K562 (cell line): ENCODE results near the gene DPAGT1. TPM values are rescaled to one million over a fixed set of nuclear protein-coding genes. Genes with fewer than 3 reads are reported as not detected.
"Not testable (repeated sequence)": the region's sequence is repeated elsewhere in the genome, so short reads cannot be mapped to it uniquely, and the experiment has no call there.

Experiments
- ATAC-seq: fragments of 200-7000 bp; cut with Tn5 transposase; 3 replicates; pipeline ENCODE4 v1.9.1; 2020; ENCODE audit warnings: moderate library complexity
- BruUV-seq: library from RNA; stranded (reverse); fragments of 400-500 nt; replicated peaks from 2 replicates; lab custom pipeline; 2021; lab: Mats Ljungman, UMichigan
- CTCF ChIA-PET: fragments of 300-600 bp; formaldehyde crosslinking; extraction: SDS; loops from one replicate; lab custom pipeline; 2021; ENCODE audit warnings: low intra/inter-chr PET ratio; lab: Yijun Ruan, JAX
- POLR2A ChIA-PET: fragments of 300-600, 350-650 bp; sonication (Branson Sonifier 250); formaldehyde crosslinking; extraction: SDS; loops from one replicate; lab custom pipeline; 2021; ENCODE audit warnings: antibody characterized with exemption, inconsistent platforms; lab: Yijun Ruan, JAX
- DNase-seq, 4 experiments: peaks; one replicate each; pipeline versions ENCODE4 v3.0.0 to v3.0.0-alpha.2; 2011 to 2018; ENCODE audit warnings: low spot score in 3 of 4, mixed read lengths in 3 of 4; ENCODE audit errors: extremely low read depth in 1 of 4
- FAIRE-seq: peaks from 2 replicates; lab custom pipeline; 2011; peaks lifted over from hg19 to GRCh38; lab: Jason Lieb, UNC
- H2AFZ ChIP-seq: 2 replicates; pipeline ENCODE4 v1.6.0; 2011; ENCODE audit warnings: low read depth, low read length, control low read depth, inconsistent platforms
- H3K27ac ChIP-seq: fragments of 200-600 bp; 3 replicates; pipeline ENCODE4 v1.8.0; 2011; ENCODE audit warnings: low read depth, mild to moderate bottlenecking, control low read depth, inconsistent platforms, low read length, moderate library complexity, mixed read lengths; ENCODE audit errors: extremely low read depth
- H3K27me3 ChIP-seq, 2 experiments: fragments of 300-600 bp in 1 of 2; 2 replicates in 1 of 2; 3 replicates in 1 of 2; pipeline versions ENCODE4 v1.6.0 to v1.8.0; 2011; ENCODE audit warnings: inconsistent platforms in 2 of 2, low read length in 2 of 2, mild to moderate bottlenecking in 1 of 2, mixed read lengths in 1 of 2, moderate library complexity in 1 of 2; ENCODE audit not compliant: control insufficient read depth in 2 of 2, insufficient read depth in 2 of 2
- H3K36me3 ChIP-seq: fragments of 300-600 bp; 3 replicates; pipeline ENCODE4 v1.8.0; 2011; ENCODE audit warnings: mild to moderate bottlenecking, low read length, inconsistent platforms; ENCODE audit not compliant: control insufficient read depth, insufficient read depth
- H3K4me1 ChIP-seq, 2 experiments: fragments of 200-600 bp in 1 of 2; replicated peaks in 1 of 2; 2 replicates in 1 of 2; 3 replicates in 1 of 2; pipeline versions ENCODE4 v1.5.1 to v1.8.0; 2011; ENCODE audit warnings: inconsistent platforms in 2 of 2, low read length in 2 of 2, mild to moderate bottlenecking in 1 of 2, mixed read lengths in 1 of 2, moderate library complexity in 1 of 2; ENCODE audit not compliant: control insufficient read depth in 2 of 2, insufficient read depth in 2 of 2
- H3K4me2 ChIP-seq: 2 replicates; pipeline ENCODE4 v1.6.1; 2011; ENCODE audit warnings: low read length, control low read depth, inconsistent platforms, mixed read lengths; ENCODE audit not compliant: insufficient read depth
- H3K4me3 ChIP-seq: fragments of 200-600 bp; sonication (generic), shearing (Covaris generic); 2 replicates; pipeline ENCODE4 v1.5.1; 2016; ENCODE audit warnings: control low read depth, inconsistent platforms
- H3K79me2 ChIP-seq: fragments of 200-600 bp; 3 replicates; pipeline ENCODE4 v1.8.0; 2011; ENCODE audit warnings: low read length, inconsistent platforms; ENCODE audit not compliant: control insufficient read depth, insufficient read depth
- H3K9ac ChIP-seq, 2 experiments: 2 replicates each; pipeline versions ENCODE4 v1.6.0 to v1.6.1; 2011; ENCODE audit warnings: low read depth in 2 of 2, low read length in 2 of 2, control low read depth in 1 of 2, inconsistent platforms in 1 of 2, mild to moderate bottlenecking in 1 of 2, mixed read lengths in 1 of 2; ENCODE audit not compliant: insufficient read depth in 1 of 2
- H3K9me1 ChIP-seq: one replicate; pipeline ENCODE4 v1.6.0; 2011; ENCODE audit warnings: inconsistent platforms, mild to moderate bottlenecking, low read length, moderate library complexity; ENCODE audit not compliant: control insufficient read depth, insufficient read depth
- H3K9me3 ChIP-seq: replicated peaks from 2 replicates; pipeline ENCODE4 v1.5.1; 2011; ENCODE audit warnings: low read depth, low read length, inconsistent platforms; ENCODE audit not compliant: control insufficient read depth, insufficient read depth
- H4K20me1 ChIP-seq: replicated peaks from 2 replicates; pipeline ENCODE4 v1.6.1; 2011; ENCODE audit warnings: low read length, inconsistent platforms, mixed read lengths; ENCODE audit not compliant: control insufficient read depth, insufficient read depth
- ZBTB33 ChIP-seq: sonication (generic); formaldehyde crosslinking; IDR thresholded peaks from 2 replicates; pipeline ENCODE4 v1.8.1; 2023; ENCODE audit warnings: mild to moderate bottlenecking, missing genetic modification reagents
- ZNF592 ChIP-seq: fragments of 450-650 bp; IDR thresholded peaks from 2 replicates; pipeline ENCODE4 v1.6.1; 2017; ENCODE audit warnings: antibody characterized with exemption, mild to moderate bottlenecking
- WGBS: fragments of 100-300 bp; shearing (Covaris generic); methylation state at CpG from one replicate; pipeline ENCODE4 v1.1.6; 2016; ENCODE audit warnings: low coverage, mixed read lengths; ENCODE audit not compliant: insufficient coverage; ENCODE audit errors: missing lambda C conversion rate; 5-methylcytosine and 5-hydroxymethylcytosine counted together
- in situ Hi-C: fragments of 300-500 bp; cut with MboI; formaldehyde crosslinking; loops from 4 replicates; pipeline ENCODE4 v1.15.0; 2018; ENCODE audit warnings: inconsistent platforms, mixed read lengths
- intact Hi-C: fragments of 100-400 bp; cut with micrococcal nuclease; formaldehyde crosslinking; loops from 2 replicates; pipeline ENCODE4 v1.14.2; 2022
- polyA plus RNA-seq, 8 experiments: library from polyadenylated mRNA; depleted of rRNA in 4 of 8; stranded (reverse) in 5 of 8; unstranded in 3 of 8; fragments of >200 nt; fragmentation: Nextera tagmentation in 2 of 8; fragmentation: Illumina TruSeq in 1 of 8; extraction: Ambion mirVana in 2 of 8; extraction: Trizol in 1 of 8; gene quantifications; 2 replicates each; pipeline versions ENCODE4 v1.2.1 to v1.2.3, GENCODE V29; 2011 to 2014; ENCODE audit warnings: inconsistent platforms in 1 of 8, missing spikeins in 1 of 8
- total RNA-seq, 7 experiments: library from RNA; depleted of rRNA in 6 of 7; stranded (reverse); fragments of >200 nt in 6 of 7; fragmentation: Illumina TruSeq in 2 of 7; extraction: Trizol in 2 of 7; gene quantifications; 2 replicates each; pipeline versions ENCODE4 v1.2.1 to v1.2.3, GENCODE V29; 2011 to 2021; ENCODE audit warnings: low replicate concordance in 1 of 7

Gene DPAGT1
- total and polyA plus RNA-seq, 9 of the 15 experiments (the other 6 are each of a cell fraction or from before 2014, with no cell fraction given): 29.9 to 135 (median 85.0) TPM

- POLR2A ChIA-PET, ATAC-seq, H3K27me3 ChIP-seq, H3K27ac ChIP-seq, H2AFZ ChIP-seq, H3K4me3 ChIP-seq, H3K9ac ChIP-seq, H3K9me1 ChIP-seq, H3K4me2 ChIP-seq, intact Hi-C loops, H3K9me3 ChIP-seq, CTCF ChIA-PET, in situ Hi-C loops, FAIRE-seq, BruUV-seq, H4K20me1 ChIP-seq, DNase-seq: not testable (repeated sequence)
- Histone ChIP-seq H3K36me3 (peaks cover 25% of the 10 kb centered on the region), H3K4me1 (peaks cover 27 to 28% of the 10 kb centered on the region in 2 experiments; a peak in 4 of 5 replicates), H3K79me2 (peaks cover 52% of the 10 kb centered on the region)
- WGBS: no CpG with 5 or more reads among the region's 35 CpGs
- TF ChIP-seq ZBTB33 (CRISPR knock-in tag) (peak; percentile 78), ZNF592 (0 out of 2 replicates have a peak, but pooled peaks have one; percentile 2)
These were observed 42.5 kb downstream of the DPAGT1 start for GRCh38 chr11:119059128-119059527.
